ENCODE data around the gene GSTA4. TPM values are rescaled to one million over a fixed set of nuclear protein-coding genes. Genes with fewer than 3 reads are reported as not detected.
A peak's percentile ranks its signal among the peaks of the same experiment; 100 is the strongest.

The GSTA4 gene
- total and polyA plus RNA-seq, 7 donors: 4.8 to 20.1 (median 12.8) TPM

GRCh38 chr6:53014744-53015143, 19.7 kb upstream of the GSTA4 start:
- Histone ChIP-seq H3K36me3 (ENCODE audit: insufficient read depth in 1 of 2, low read depth in 1 of 2) (peaks cover 21 to 100% of the 10 kb centered on the region in 2 donors), H3K4me3 (no peak overlapping the region), H3K27ac (no peak overlapping the region), H3K27me3 (ENCODE audit: insufficient read depth in 3 of 3, low read length in 2 of 3) (no peaks in the 10 kb centered on the region), H3K4me1 (no peaks in the 10 kb centered on the region), H3K9me3 (no peaks in the 10 kb centered on the region)
- intact Hi-C loops (cut with DNase I): no loop called here
- DNase-seq (no peak), ATAC-seq (no peak)
- no peak for TF ChIP-seq CTCF (IDR thresholded peaks at IDR 0.05)
- WGBS, 3 donors: 73 to 90% (median 86%) methylated on average over 1 of the region's 1 CpG

DNA sequence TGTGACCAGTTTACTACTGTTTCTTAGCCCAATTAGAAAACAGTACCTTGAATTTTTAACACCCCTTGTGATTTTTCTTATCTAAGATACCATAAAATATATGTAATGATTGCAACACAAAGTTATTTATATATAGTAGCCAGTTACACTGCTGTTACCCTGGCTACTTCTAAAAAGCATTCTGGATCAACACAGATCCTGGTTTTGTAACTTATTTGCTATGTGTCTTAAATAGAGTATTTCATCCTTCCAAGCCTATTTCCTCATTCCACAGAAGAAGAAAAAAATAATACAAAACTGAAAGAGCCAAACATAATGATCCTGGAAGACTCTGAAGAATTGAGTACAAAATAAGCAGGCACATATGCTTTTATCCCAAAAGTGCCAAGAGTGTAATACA, 19.0 kb upstream of the GSTA4 start:
- TF ChIP-seq CTCF (IDR thresholded peaks at IDR 0.05): no peak
- no peaks in the 10 kb centered on the region for H3K9me3 ChIP-seq
- H3K36me3 ChIP-seq (ENCODE audit: insufficient read depth in 1 of 2, low read depth in 1 of 2): peaks cover 22 to 100% of the 10 kb centered on the region in 2 donors
- H3K4me1 ChIP-seq: no peaks in the 10 kb centered on the region
- no peak overlapping the region for H3K4me3 ChIP-seq
- H3K27me3 ChIP-seq (ENCODE audit: insufficient read depth in 3 of 3, low read length in 2 of 3): no peaks in the 10 kb centered on the region
- ATAC-seq: no peak
- intact Hi-C loops (cut with DNase I): no loop called here
- no peak for DNase-seq
- H3K27ac ChIP-seq: peak overlapping the region; percentile 10

DNA sequence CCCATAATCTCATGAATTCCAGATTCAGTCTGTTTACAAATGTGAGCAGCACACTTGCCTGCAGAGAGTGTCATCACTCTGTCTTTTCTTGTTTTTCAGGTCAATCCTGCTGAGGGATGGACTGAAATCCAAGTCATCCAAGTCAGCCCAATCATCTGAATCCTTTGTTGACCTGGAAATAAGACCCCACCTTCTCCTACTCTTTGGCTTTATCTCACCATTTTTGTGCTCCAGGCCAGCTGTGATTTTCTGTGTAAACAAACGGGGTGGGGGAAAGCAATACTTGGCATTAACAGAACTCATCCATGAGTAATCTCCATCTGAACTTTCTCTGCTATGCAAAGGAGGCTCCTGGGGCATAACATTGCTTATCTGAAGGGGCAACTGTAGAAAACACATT, 16.9 kb upstream of the GSTA4 start:
- TF ChIP-seq CTCF (IDR thresholded peaks at IDR 0.05): no peak
- intact Hi-C loops (cut with DNase I): no loop called here

DNA sequence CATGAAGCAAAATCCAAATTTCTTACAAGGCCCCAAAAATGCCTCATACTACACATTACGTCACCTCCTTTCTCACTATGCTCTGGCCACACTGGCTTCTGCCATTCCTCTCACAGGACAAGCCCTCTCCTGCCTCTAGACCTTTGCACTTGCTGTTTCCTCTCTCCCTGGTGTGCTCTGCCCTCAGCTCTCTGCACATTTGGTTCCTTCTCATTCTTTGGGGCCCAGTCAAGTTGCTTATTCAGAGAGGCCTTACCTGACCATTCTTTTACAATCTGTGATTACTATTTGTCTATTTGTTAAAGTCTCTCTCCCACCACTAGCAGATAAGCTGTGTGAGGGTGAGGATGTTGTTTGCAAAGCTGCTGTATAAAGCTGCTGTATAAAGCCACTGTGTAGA, 15.4 kb upstream of the GSTA4 start:
- Histone ChIP-seq H3K4me3 (no peak overlapping the region), H3K27me3 (ENCODE audit: insufficient read depth in 3 of 3, low read length in 2 of 3) (no peaks in the 10 kb centered on the region), H3K4me1 (no peaks in the 10 kb centered on the region), H3K27ac (no peak overlapping the region), H3K36me3 (ENCODE audit: insufficient read depth in 1 of 2, low read depth in 1 of 2) (peaks cover 14 to 100% of the 10 kb centered on the region in 2 donors), H3K9me3 (no peaks in the 10 kb centered on the region)
- DNase-seq: no peak
- 88 to 100% (median 96%) methylated on average over 1 of the region's 1 CpG for WGBS, 3 donors
- ATAC-seq: no peak
- intact Hi-C loops (cut with DNase I): no loop called here
- TF ChIP-seq CTCF (IDR thresholded peaks at IDR 0.05): no peak

More for the DNA sequence above, 16.9 kb upstream of the GSTA4 start:
- Histone ChIP-seq H3K27ac (no peak overlapping the region), H3K27me3 (ENCODE audit: insufficient read depth in 3 of 3, low read length in 2 of 3) (no peaks in the 10 kb centered on the region), H3K4me3 (no peak overlapping the region), H3K9me3 (no peaks in the 10 kb centered on the region), H3K4me1 (no peaks in the 10 kb centered on the region), H3K36me3 (ENCODE audit: insufficient read depth in 1 of 2, low read depth in 1 of 2) (peaks cover 8 to 100% of the 10 kb centered on the region in 2 donors)
- WGBS, 3 donors: 63 to 68% (median 66%) methylated on average over 1 of the region's 1 CpG
- no peak for ATAC-seq
- no peak for DNase-seq

DNA sequence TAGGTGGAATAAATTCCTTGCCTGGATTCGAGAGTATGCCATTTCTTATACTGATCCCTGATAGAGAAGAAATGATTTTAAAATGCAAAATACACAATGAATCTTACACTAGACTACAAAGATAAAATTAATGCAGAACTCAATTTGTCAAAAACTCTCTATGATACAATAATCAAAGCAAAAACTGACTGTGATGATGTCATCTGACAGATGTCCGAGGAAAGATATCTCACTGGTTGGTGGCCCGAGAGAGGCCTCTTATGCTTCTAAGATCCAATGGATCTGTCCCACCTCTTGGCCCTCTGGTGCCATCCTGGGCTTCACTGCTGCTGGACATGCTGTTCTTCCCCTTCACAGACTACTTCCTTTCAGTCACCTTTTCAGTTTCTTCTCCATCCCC, 14.4 kb upstream of the GSTA4 start:
- Histone ChIP-seq H3K36me3 (ENCODE audit: insufficient read depth in 1 of 2, low read depth in 1 of 2) (peaks cover 9 to 100% of the 10 kb centered on the region in 2 donors), H3K9me3 (no peaks in the 10 kb centered on the region), H3K4me3 (no peak overlapping the region), H3K4me1 (no peaks in the 10 kb centered on the region), H3K27ac (no peak overlapping the region), H3K27me3 (ENCODE audit: insufficient read depth in 3 of 3, low read length in 2 of 3) (no peaks in the 10 kb centered on the region)
- WGBS, 3 donors: 87 to 90% (median 89%) methylated on average over 3 of the region's 3 CpGs
- ATAC-seq (no peak), DNase-seq (no peak)
- no peak for TF ChIP-seq CTCF (IDR thresholded peaks at IDR 0.05)
- intact Hi-C loops (cut with DNase I): loop anchor here in 1 of 2 donors (5.0 kb wide), 1 partner anchor 88 kb away; no protein-coding TSS in a partner anchor

Data from psoas muscle (tissue), 8 donors.